ENCODE data around the gene GALNT17.

DNA sequence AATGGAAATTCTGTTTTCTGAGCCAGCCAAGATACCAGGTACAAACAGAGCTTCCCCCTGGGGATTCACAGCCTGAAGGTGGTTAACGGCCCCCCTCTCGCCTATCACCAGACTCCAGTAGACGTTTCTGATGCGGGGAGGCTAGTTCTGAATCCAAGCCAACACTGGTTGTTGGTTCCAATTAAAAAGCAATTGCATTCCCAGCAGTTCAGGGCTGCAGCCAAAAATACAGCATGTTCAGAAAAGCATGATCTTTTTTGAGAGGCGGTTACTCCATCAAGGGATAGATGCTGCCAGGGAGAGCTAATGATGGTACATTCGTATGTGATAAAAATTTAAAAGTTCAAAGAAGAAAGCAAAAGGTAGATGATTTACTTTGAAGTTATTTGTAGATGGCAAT is 481.0 kb downstream of the GALNT17 start:
- TF ChIP-seq, protein P1, sequence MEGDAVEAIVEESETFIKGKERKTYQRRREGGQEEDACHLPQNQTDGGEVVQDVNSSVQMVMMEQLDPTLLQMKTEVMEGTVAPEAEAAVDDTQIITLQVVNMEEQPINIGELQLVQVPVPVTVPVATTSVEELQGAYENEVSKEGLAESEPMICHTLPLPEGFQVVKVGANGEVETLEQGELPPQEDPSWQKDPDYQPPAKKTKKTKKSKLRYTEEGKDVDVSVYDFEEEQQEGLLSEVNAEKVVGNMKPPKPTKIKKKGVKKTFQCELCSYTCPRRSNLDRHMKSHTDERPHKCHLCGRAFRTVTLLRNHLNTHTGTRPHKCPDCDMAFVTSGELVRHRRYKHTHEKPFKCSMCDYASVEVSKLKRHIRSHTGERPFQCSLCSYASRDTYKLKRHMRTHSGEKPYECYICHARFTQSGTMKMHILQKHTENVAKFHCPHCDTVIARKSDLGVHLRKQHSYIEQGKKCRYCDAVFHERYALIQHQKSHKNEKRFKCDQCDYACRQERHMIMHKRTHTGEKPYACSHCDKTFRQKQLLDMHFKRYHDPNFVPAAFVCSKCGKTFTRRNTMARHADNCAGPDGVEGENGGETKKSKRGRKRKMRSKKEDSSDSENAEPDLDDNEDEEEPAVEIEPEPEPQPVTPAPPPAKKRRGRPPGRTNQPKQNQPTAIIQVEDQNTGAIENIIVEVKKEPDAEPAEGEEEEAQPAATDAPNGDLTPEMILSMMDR (conservative IDR thresholded peaks at IDR 0.05; ENCODE audit: low read length), result no peak
- TF ChIP-seq EZH2phosphoT487 (IDR thresholded peaks at IDR 0.05; ENCODE audit: borderline replicate concordance), result no peak

Data from Loucy (cell line).